ENCODE measurements around the gene KCNN2.

The KCNN2 gene

GRCh38 chr5:114467171-114467570 is 105.3 kb downstream of the KCNN2 start:
- no peak overlapping the region for H3K23ac ChIP-seq (ENCODE audit: low read length)
- H3K27ac ChIP-seq (ENCODE audit: low read depth, low read length), result no peak overlapping the region
- H2BK5ac ChIP-seq (ENCODE audit: low read depth, low read length, poor library complexity), result no peak overlapping the region
- no peaks in the 10 kb centered on the region for H3K4me1 ChIP-seq (ENCODE audit: control insufficient read depth in 1 of 2, insufficient read depth in 2 of 2, low read length in 2 of 2)
- H3K79me2 ChIP-seq (ENCODE audit: control insufficient read depth, insufficient read depth, low read length, poor library complexity), result no peaks in the 10 kb centered on the region
- H3K9ac ChIP-seq (ENCODE audit: low read length), result no peak overlapping the region
- no peak overlapping the region for H3K18ac ChIP-seq (ENCODE audit: low read length)
- no peak overlapping the region for H2AFZ ChIP-seq (ENCODE audit: insufficient read depth, low read length, poor library complexity)
- WGBS (ENCODE audit: extremely low coverage, insufficient coverage, insufficient read length), result no CpG with 5 or more reads among the region's 5 CpGs
- no peak overlapping the region for H2BK120ac ChIP-seq (ENCODE audit: insufficient read depth, low read length, poor library complexity)
- no peak overlapping the region for H3K14ac ChIP-seq (ENCODE audit: low read length)
- H4K8ac ChIP-seq (ENCODE audit: low read depth, low read length), result no peak overlapping the region
- no peak overlapping the region for H3K4ac ChIP-seq (ENCODE audit: low read depth, low read length)
- no peaks in the 10 kb centered on the region for H3K27me3 ChIP-seq (ENCODE audit: insufficient read depth, low read length)
- H3K4me2 ChIP-seq (ENCODE audit: low read length), result no peak overlapping the region
- H4K91ac ChIP-seq (ENCODE audit: low read depth, low read length), result no peak overlapping the region
- no peak overlapping the region for H3K4me3 ChIP-seq (ENCODE audit: low read depth, low read length)
- no peaks in the 10 kb centered on the region for H3K36me3 ChIP-seq (ENCODE audit: control insufficient read depth in 1 of 2, insufficient read depth in 2 of 2, low read length in 2 of 2)
- no peak overlapping the region for H4K12ac ChIP-seq (ENCODE audit: low read depth, low read length)
- no peaks in the 10 kb centered on the region for H3K9me3 ChIP-seq (ENCODE audit: insufficient read depth, low read depth, low read length)
- H3K79me1 ChIP-seq (ENCODE audit: low read length), result no peaks in the 10 kb centered on the region
- H2AK5ac ChIP-seq (ENCODE audit: low read length), result no peak overlapping the region
- H2BK12ac ChIP-seq (ENCODE audit: low read length), result no peak overlapping the region
- DNase-seq, result peak in 1 of 2 donors; percentile 53

- no CpG with 5 or more reads among the region's 3 CpGs for WGBS (ENCODE audit: extremely low coverage, insufficient coverage, insufficient read length)
- no peak overlapping the region for H3K4me3 ChIP-seq (ENCODE audit: low read depth, low read length)
- no peak overlapping the region for H4K12ac ChIP-seq (ENCODE audit: low read depth, low read length)
- no peaks in the 10 kb centered on the region for H3K9me3 ChIP-seq (ENCODE audit: insufficient read depth, low read depth, low read length)
- no peak overlapping the region for H2BK120ac ChIP-seq (ENCODE audit: insufficient read depth, low read length, poor library complexity)
- no peak overlapping the region for H2BK12ac ChIP-seq (ENCODE audit: low read length)
- no peak overlapping the region for H3K18ac ChIP-seq (ENCODE audit: low read length)
- H3K4me1 ChIP-seq (ENCODE audit: control insufficient read depth in 1 of 2, insufficient read depth in 2 of 2, low read length in 2 of 2), result no peaks in the 10 kb centered on the region
- no peak overlapping the region for H3K23ac ChIP-seq (ENCODE audit: low read length)
- H3K4me2 ChIP-seq (ENCODE audit: low read length), result no peak overlapping the region
- no peak overlapping the region for H3K27ac ChIP-seq (ENCODE audit: low read depth, low read length)
- no peak for DNase-seq
- H3K9ac ChIP-seq (ENCODE audit: low read length), result no peak overlapping the region
- H3K36me3 ChIP-seq (ENCODE audit: control insufficient read depth in 1 of 2, insufficient read depth in 2 of 2, low read length in 2 of 2), result no peaks in the 10 kb centered on the region
- no peak overlapping the region for H4K91ac ChIP-seq (ENCODE audit: low read depth, low read length)
- H2AK5ac ChIP-seq (ENCODE audit: low read length), result no peak overlapping the region
- no peaks in the 10 kb centered on the region for H3K79me2 ChIP-seq (ENCODE audit: control insufficient read depth, insufficient read depth, low read length, poor library complexity)
- no peaks in the 10 kb centered on the region for H3K27me3 ChIP-seq (ENCODE audit: insufficient read depth, low read length)
- no peak overlapping the region for H2AFZ ChIP-seq (ENCODE audit: insufficient read depth, low read length, poor library complexity)
- H3K14ac ChIP-seq (ENCODE audit: low read length), result no peak overlapping the region
- H3K79me1 ChIP-seq (ENCODE audit: low read length), result no peaks in the 10 kb centered on the region
- no peak overlapping the region for H3K4ac ChIP-seq (ENCODE audit: low read depth, low read length)
- no peak overlapping the region for H4K8ac ChIP-seq (ENCODE audit: low read depth, low read length)
- H2BK5ac ChIP-seq (ENCODE audit: low read depth, low read length, poor library complexity), result no peak overlapping the region
Observed at GRCh38 chr5:114467729-114468128, 105.9 kb downstream of the KCNN2 start.

GRCh38 chr5:114469372-114469771 is 107.5 kb downstream of the KCNN2 start:
- no peak overlapping the region for H2BK5ac ChIP-seq (ENCODE audit: low read depth, low read length, poor library complexity)
- H3K79me2 ChIP-seq (ENCODE audit: control insufficient read depth, insufficient read depth, low read length, poor library complexity), result no peaks in the 10 kb centered on the region
- DNase-seq, result no peak
- H3K9ac ChIP-seq (ENCODE audit: low read length), result no peak overlapping the region
- no peaks in the 10 kb centered on the region for H3K4me1 ChIP-seq (ENCODE audit: control insufficient read depth in 1 of 2, insufficient read depth in 2 of 2, low read length in 2 of 2)
- H2AK5ac ChIP-seq (ENCODE audit: low read length), result no peak overlapping the region
- no peaks in the 10 kb centered on the region for H3K36me3 ChIP-seq (ENCODE audit: control insufficient read depth in 1 of 2, insufficient read depth in 2 of 2, low read length in 2 of 2)
- no peak overlapping the region for H3K4me3 ChIP-seq (ENCODE audit: low read depth, low read length)
- no peaks in the 10 kb centered on the region for H3K27me3 ChIP-seq (ENCODE audit: insufficient read depth, low read length)
- no peak overlapping the region for H4K8ac ChIP-seq (ENCODE audit: low read depth, low read length)
- no peak overlapping the region for H3K23ac ChIP-seq (ENCODE audit: low read length)
- no peak overlapping the region for H3K4me2 ChIP-seq (ENCODE audit: low read length)
- H3K18ac ChIP-seq (ENCODE audit: low read length), result no peak overlapping the region
- no peak overlapping the region for H2BK120ac ChIP-seq (ENCODE audit: insufficient read depth, low read length, poor library complexity)
- no peaks in the 10 kb centered on the region for H3K9me3 ChIP-seq (ENCODE audit: insufficient read depth, low read depth, low read length)
- H4K91ac ChIP-seq (ENCODE audit: low read depth, low read length), result no peak overlapping the region
- H2AFZ ChIP-seq (ENCODE audit: insufficient read depth, low read length, poor library complexity), result no peak overlapping the region
- WGBS (ENCODE audit: extremely low coverage, insufficient coverage, insufficient read length), result no CpG with 5 or more reads among the region's 4 CpGs
- no peak overlapping the region for H3K27ac ChIP-seq (ENCODE audit: low read depth, low read length)
- H2BK12ac ChIP-seq (ENCODE audit: low read length), result no peak overlapping the region
- H3K4ac ChIP-seq (ENCODE audit: low read depth, low read length), result no peak overlapping the region
- no peak overlapping the region for H4K12ac ChIP-seq (ENCODE audit: low read depth, low read length)
- H3K14ac ChIP-seq (ENCODE audit: low read length), result no peak overlapping the region
- no peaks in the 10 kb centered on the region for H3K79me1 ChIP-seq (ENCODE audit: low read length)

- H3K14ac ChIP-seq (ENCODE audit: low read length), result no peak overlapping the region
- no peak overlapping the region for H3K4me3 ChIP-seq (ENCODE audit: low read depth, low read length)
- H3K9me3 ChIP-seq (ENCODE audit: insufficient read depth, low read depth, low read length), result no peaks in the 10 kb centered on the region
- no peak overlapping the region for H4K12ac ChIP-seq (ENCODE audit: low read depth, low read length)
- no peak overlapping the region for H3K4me2 ChIP-seq (ENCODE audit: low read length)
- H3K36me3 ChIP-seq (ENCODE audit: control insufficient read depth in 1 of 2, insufficient read depth in 2 of 2, low read length in 2 of 2), result no peaks in the 10 kb centered on the region
- no peak overlapping the region for H3K18ac ChIP-seq (ENCODE audit: low read length)
- no peak overlapping the region for H2AK5ac ChIP-seq (ENCODE audit: low read length)
- no CpG with 5 or more reads among the region's 2 CpGs for WGBS (ENCODE audit: extremely low coverage, insufficient coverage, insufficient read length)
- H3K27me3 ChIP-seq (ENCODE audit: insufficient read depth, low read length), result no peaks in the 10 kb centered on the region
- H4K91ac ChIP-seq (ENCODE audit: low read depth, low read length), result no peak overlapping the region
- no peaks in the 10 kb centered on the region for H3K79me1 ChIP-seq (ENCODE audit: low read length)
- H2BK12ac ChIP-seq (ENCODE audit: low read length), result no peak overlapping the region
- no peak overlapping the region for H2BK120ac ChIP-seq (ENCODE audit: insufficient read depth, low read length, poor library complexity)
- H3K23ac ChIP-seq (ENCODE audit: low read length), result no peak overlapping the region
- no peak overlapping the region for H3K4ac ChIP-seq (ENCODE audit: low read depth, low read length)
- no peak overlapping the region for H2AFZ ChIP-seq (ENCODE audit: insufficient read depth, low read length, poor library complexity)
- H3K79me2 ChIP-seq (ENCODE audit: control insufficient read depth, insufficient read depth, low read length, poor library complexity), result no peaks in the 10 kb centered on the region
- H2BK5ac ChIP-seq (ENCODE audit: low read depth, low read length, poor library complexity), result no peak overlapping the region
- no peak overlapping the region for H4K8ac ChIP-seq (ENCODE audit: low read depth, low read length)
- H3K9ac ChIP-seq (ENCODE audit: low read length), result no peak overlapping the region
- DNase-seq, result no peak
- H3K4me1 ChIP-seq (ENCODE audit: control insufficient read depth in 1 of 2, insufficient read depth in 2 of 2, low read length in 2 of 2), result no peaks in the 10 kb centered on the region
- H3K27ac ChIP-seq (ENCODE audit: low read depth, low read length), result no peak overlapping the region
Observed at GRCh38 chr5:114471529-114471928, 109.7 kb downstream of the KCNN2 start.
